Ishikawa (cell line): ENCODE measurements around the gene SAMHD1.

Source experiments
- EGR1 ChIP-seq: IDR thresholded peaks from 2 replicates; pipeline ENCODE4 v1.6.1; 2012
- EP300 ChIP-seq: IDR thresholded peaks from 2 replicates; pipeline ENCODE4 v1.6.1; 2012; ENCODE audit warnings: borderline replicate concordance
- MAX ChIP-seq: IDR thresholded peaks from 2 replicates; pipeline ENCODE4 v1.6.1; 2012
- NFIC ChIP-seq: IDR thresholded peaks from 2 replicates; pipeline ENCODE4 v1.6.1; 2012
- TCF12 ChIP-seq: IDR thresholded peaks from 2 replicates; pipeline ENCODE4 v1.6.1; 2012; ENCODE audit warnings: low read depth
- ZBTB7A ChIP-seq: IDR thresholded peaks from 2 replicates; pipeline ENCODE4 v1.6.1; 2012; ENCODE audit warnings: low read depth

- TF ChIP-seq MAX (no peak), EP300 (no peak), EGR1 (no peak), TCF12 (no peak), ZBTB7A (no peak), NFIC (no peak)
Observed at GRCh38 chr20:36881331-36881730, 70.2 kb downstream of the SAMHD1 start.
